ENCODE data around the gene MARCHF6. TPM values are rescaled to one million over a fixed set of nuclear protein-coding genes. Genes with fewer than 3 reads are reported as not detected.
A peak's percentile ranks its signal among the peaks of the same experiment; 100 is the strongest.

Gene MARCHF6
- total and polyA plus RNA-seq, 2 of the 8 experiments (the other 6 are each of a cell fraction or from before 2014, with no cell fraction given), result 93.1 to 118 TPM

GRCh38 chr5:10363519-10364185 lies 10.2 kb downstream of the MARCHF6 start:
- no peak overlapping the region for H3K4me3 ChIP-seq (ENCODE audit: extremely low read depth in 1 of 4, insufficient read depth in 2 of 4, low read depth in 3 of 4, low read length in 4 of 4)
- H2AFZ ChIP-seq (ENCODE audit: low read length), result no peak overlapping the region
- no peak overlapping the region for H3K4ac ChIP-seq (replicated peaks; ENCODE audit: insufficient read length, low read depth, low read length)
- no peak overlapping the region for H2BK15ac ChIP-seq (ENCODE audit: low read length)
- no peak overlapping the region for H2AK5ac ChIP-seq (ENCODE audit: low read depth, low read length)
- peaks cover 12 to 25% of the 10 kb centered on the region in 2 experiments for H4K20me1 ChIP-seq (replicated peaks in 1 of 2; ENCODE audit: control insufficient read depth in 1 of 2, insufficient read depth in 2 of 2, low read length in 2 of 2)
- no peak overlapping the region for H4K5ac ChIP-seq (ENCODE audit: insufficient read length, low read depth, low read length)
- H3K23me2 ChIP-seq (ENCODE audit: low read depth, low read length), result no peaks in the 10 kb centered on the region
- no peak overlapping the region for H3K18ac ChIP-seq (ENCODE audit: extremely low read depth, low read length)
- no peak overlapping the region for H4K91ac ChIP-seq (replicated peaks; ENCODE audit: insufficient read length, low read length)
- no peak overlapping the region for H2BK120ac ChIP-seq (replicated peaks; ENCODE audit: low read depth, low read length)
- H3K4me2 ChIP-seq (ENCODE audit: insufficient read depth in 1 of 2, low read depth in 2 of 2, low read length in 2 of 2), result no peak overlapping the region
- H2BK12ac ChIP-seq (ENCODE audit: low read depth, low read length), result no peak overlapping the region
- DNase-seq (ENCODE audit: low read depth in 1 of 2, low spot score in 2 of 2) (no peak), FAIRE-seq (no peak)
- CTCF ChIA-PET (ENCODE audit: partially characterized antibody), result interaction anchor here (1.0 to 3.8 kb wide), 17 partner anchors 10 to 96 kb away, joined by 3 to 28 read pairs (median 5); partner anchors contain the start of gene MARCHF6
- H3K56ac ChIP-seq (replicated peaks; ENCODE audit: insufficient read length, low read depth, low read length), result no peak overlapping the region
- TF ChIP-seq RFX5 (IDR thresholded peaks at IDR 0.05; ENCODE audit: borderline replicate concordance, low read depth, low read length), result no peak
- TF ChIP-seq CEBPB (IDR thresholded peaks at IDR 0.05; ENCODE audit: low read depth, low read length), result peak; percentile 4; the same call in 1 of the 2 replicates
- H2BK5ac ChIP-seq (ENCODE audit: low read depth, low read length), result no peak overlapping the region
- no peak overlapping the region for H3K27ac ChIP-seq (ENCODE audit: low read depth, low read length)
- no peak overlapping the region for H3K23ac ChIP-seq (ENCODE audit: insufficient read length)
- H3K9ac ChIP-seq (replicated peaks in 1 of 4; ENCODE audit: extremely low read depth in 1 of 4, low read depth in 3 of 4, low read length in 3 of 4), result no peak overlapping the region
- peaks cover 15% of the 10 kb centered on the region for H3K79me1 ChIP-seq (ENCODE audit: low read depth, low read length)
- H3K14ac ChIP-seq (ENCODE audit: insufficient read length), result no peak overlapping the region
- no peak overlapping the region for H4K8ac ChIP-seq (ENCODE audit: extremely low read depth, insufficient read depth, low read length)
- H3K79me2 ChIP-seq (ENCODE audit: control insufficient read depth in 1 of 2, insufficient read depth in 2 of 2, low read length in 2 of 2), result peaks cover 8 to 98% of the 10 kb centered on the region in 2 experiments
- H3K27me3 ChIP-seq (replicated peaks in 1 of 4; ENCODE audit: control insufficient read depth in 3 of 4, extremely low read depth in 1 of 4, insufficient read depth in 3 of 4, low read length in 3 of 4), result no peaks in the 10 kb centered on the region
- POLR2A ChIA-PET (ENCODE audit: partially characterized antibody), result interaction anchor here (4.1 kb wide), 1 partner anchor 11 kb away, joined by 15 read pairs; the partner anchor contains the start of gene MARCHF6
- H2BK20ac ChIP-seq (ENCODE audit: low read length), result no peak overlapping the region
- H3K4me1 ChIP-seq (replicated peaks in 1 of 4; ENCODE audit: control insufficient read depth in 3 of 4, insufficient read depth in 4 of 4, low read length in 3 of 4), result no peaks in the 10 kb centered on the region
- WGBS, 2 experiments (ENCODE audit: extremely low coverage in 1 of 2, insufficient coverage in 1 of 2, insufficient read length in 1 of 2, insufficient replicate concordance in 2 of 2, low coverage in 1 of 2, low lambda C conversion rate in 2 of 2, missing lambda C conversion rate in 1 of 2), result 85% methylated on average over 3 of the region's 3 CpGs; no CpG with 5 or more reads in 1 of the 2 experiments
- H3K36me3 ChIP-seq (ENCODE audit: control insufficient read depth in 2 of 4, insufficient read depth in 4 of 4, low read length in 3 of 4), result no peaks in the 10 kb centered on the region; a peak in 1 of 8 replicates
- H3K9me3 ChIP-seq (ENCODE audit: insufficient read depth in 2 of 2, low read depth in 1 of 2, low read length in 1 of 2), result no peaks in the 10 kb centered on the region

All from H1 (cell line).